HG03135 (cell line): Measurements from ENCODE around the gene RTRAF.

ENCODE experiments used
- ATAC-seq: cut with Tn5 transposase; IDR thresholded peaks from one replicate; pipeline ENCODE4 v1.9.1; 2021; ENCODE audit warnings: mild to moderate bottlenecking, moderate library complexity; ENCODE audit not compliant: unreplicated experiment

RTRAF gene

GRCh38 chr14:52048641-52049204 lies 59.4 kb downstream of the RTRAF start:
- no peak for ATAC-seq

- ATAC-seq = no peak
Measured at GRCh38 chr14:52049271-52049670, 59.9 kb downstream of the RTRAF start.

- no peak for ATAC-seq
Measured at GRCh38 chr14:52049721-52050588, 60.6 kb downstream of the RTRAF start.

- no peak for ATAC-seq
Measured at GRCh38 chr14:52051251-52051650, 61.9 kb downstream of the RTRAF start.

GRCh38 chr14:52051871-52052270 lies 62.5 kb downstream of the RTRAF start:
- ATAC-seq = no peak

- no peak for ATAC-seq
Measured at GRCh38 chr14:52052288-52052943, 63.1 kb downstream of the RTRAF start.

- ATAC-seq = no peak
Measured at GRCh38 chr14:52053044-52053443, 63.7 kb downstream of the RTRAF start.

GRCh38 chr14:52054678-52055077 lies 65.3 kb downstream of the RTRAF start:
- no peak for ATAC-seq

- no peak for ATAC-seq
Measured at GRCh38 chr14:52055167-52055566, 65.8 kb downstream of the RTRAF start.

GRCh38 chr14:52058341-52058740 lies 69.0 kb downstream of the RTRAF start:
- no peak for ATAC-seq

- ATAC-seq = no peak
Measured at GRCh38 chr14:52059649-52060048, 70.3 kb downstream of the RTRAF start.

- ATAC-seq = no peak
Measured at GRCh38 chr14:52060080-52060479, 70.7 kb downstream of the RTRAF start.
